Measurements from ENCODE around the gene TMC6. TPM values are rescaled to one million over a fixed set of nuclear protein-coding genes. Genes with fewer than 3 reads are reported as not detected.

TMC6 gene
- total and polyA plus RNA-seq, 2 of the 13 experiments (the other 11 are each of a cell fraction or from before 2014, with no cell fraction given) = 48.4 to 99.1 TPM

DNA sequence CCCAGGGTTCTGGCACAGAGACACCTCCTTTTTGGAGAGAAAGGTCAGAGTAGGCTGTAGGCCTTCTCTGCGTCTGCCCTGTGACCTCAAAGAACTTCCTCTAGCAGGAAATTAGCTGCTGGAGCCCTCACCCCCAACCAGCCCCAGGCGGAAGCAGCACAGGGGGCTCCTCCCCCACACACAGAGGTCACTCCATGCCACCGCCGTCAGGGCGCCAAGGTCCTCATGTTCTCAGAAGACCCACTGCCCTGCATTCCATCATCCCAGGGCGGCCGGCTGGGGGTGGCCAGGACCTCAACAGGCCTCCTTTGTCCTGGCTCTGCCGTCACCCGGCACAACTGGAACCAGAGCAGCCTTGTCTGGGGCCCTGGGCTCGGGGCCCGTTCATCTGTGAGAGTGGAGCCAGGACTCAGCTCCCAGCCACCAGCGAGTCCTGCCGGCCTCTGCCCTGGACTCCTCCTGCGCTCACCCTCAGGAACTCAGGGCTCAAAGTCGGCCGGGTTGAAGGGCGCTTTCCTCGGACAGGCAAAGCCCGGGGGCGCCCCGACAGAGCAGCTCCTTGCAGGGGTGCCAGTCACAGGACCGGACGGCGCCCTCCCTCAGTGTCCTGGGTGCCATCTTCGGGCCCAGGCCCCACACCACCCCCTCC, 1.2 kb downstream of the TMC6 start (continued):
- TF ChIP-seq ZMYM3 (CRISPR knock-in tag; IDR thresholded peaks at IDR 0.05) (peak; percentile 30; the same call in 1 of the 2 replicates), IKZF4 (CRISPR knock-in tag; IDR thresholded peaks at IDR 0.05; ENCODE audit: borderline replicate concordance, low read depth, not compliant biosample characterization) (no peak), TCF7L2 (IDR thresholded peaks at IDR 0.05; ENCODE audit: low read depth, low read length) (no peak), HIVEP1 (CRISPR knock-in tag; IDR thresholded peaks at IDR 0.05) (no peak), ZNF619 (CRISPR knock-in tag; IDR thresholded peaks at IDR 0.05) (no peak; the same call in 1 of the 2 replicates), ZMYM4 (CRISPR knock-in tag; IDR thresholded peaks at IDR 0.05) (0 out of 2 replicates have a peak, but pooled peaks have one; percentile 12), SP4 (CRISPR knock-in tag; IDR thresholded peaks at IDR 0.05) (peak; percentile 52; the same call in 1 of the 2 replicates), RNF2 (conservative IDR thresholded peaks at IDR 0.05; ENCODE audit: low read depth) (no peak), ZSCAN29 (CRISPR knock-in tag; conservative IDR thresholded peaks at IDR 0.05) (peak; percentile 38; the same call in 1 of the 2 replicates), ZNF660 (CRISPR knock-in tag; IDR thresholded peaks at IDR 0.05; ENCODE audit: borderline replicate concordance, low read depth) (no peak), ZNF83 (CRISPR knock-in tag; IDR thresholded peaks at IDR 0.05; ENCODE audit: borderline replicate concordance) (no peak), SP140L (CRISPR knock-in tag; IDR thresholded peaks at IDR 0.05; ENCODE audit: borderline replicate concordance) (no peak), CBX1 (IDR thresholded peaks at IDR 0.05; ENCODE audit: low read depth) (peak; percentile 82), ZNF12 (CRISPR knock-in tag; IDR thresholded peaks at IDR 0.05) (peak; percentile 41; the same call in 1 of the 2 replicates), SP2 (CRISPR knock-in tag; IDR thresholded peaks at IDR 0.05) (no peak), ZNF564 (CRISPR knock-in tag; IDR thresholded peaks at IDR 0.05) (no peak), SMARCE1 (IDR thresholded peaks at IDR 0.05; ENCODE audit: borderline replicate concordance) (no peak)
- TF ChIP-seq, protein P1, sequence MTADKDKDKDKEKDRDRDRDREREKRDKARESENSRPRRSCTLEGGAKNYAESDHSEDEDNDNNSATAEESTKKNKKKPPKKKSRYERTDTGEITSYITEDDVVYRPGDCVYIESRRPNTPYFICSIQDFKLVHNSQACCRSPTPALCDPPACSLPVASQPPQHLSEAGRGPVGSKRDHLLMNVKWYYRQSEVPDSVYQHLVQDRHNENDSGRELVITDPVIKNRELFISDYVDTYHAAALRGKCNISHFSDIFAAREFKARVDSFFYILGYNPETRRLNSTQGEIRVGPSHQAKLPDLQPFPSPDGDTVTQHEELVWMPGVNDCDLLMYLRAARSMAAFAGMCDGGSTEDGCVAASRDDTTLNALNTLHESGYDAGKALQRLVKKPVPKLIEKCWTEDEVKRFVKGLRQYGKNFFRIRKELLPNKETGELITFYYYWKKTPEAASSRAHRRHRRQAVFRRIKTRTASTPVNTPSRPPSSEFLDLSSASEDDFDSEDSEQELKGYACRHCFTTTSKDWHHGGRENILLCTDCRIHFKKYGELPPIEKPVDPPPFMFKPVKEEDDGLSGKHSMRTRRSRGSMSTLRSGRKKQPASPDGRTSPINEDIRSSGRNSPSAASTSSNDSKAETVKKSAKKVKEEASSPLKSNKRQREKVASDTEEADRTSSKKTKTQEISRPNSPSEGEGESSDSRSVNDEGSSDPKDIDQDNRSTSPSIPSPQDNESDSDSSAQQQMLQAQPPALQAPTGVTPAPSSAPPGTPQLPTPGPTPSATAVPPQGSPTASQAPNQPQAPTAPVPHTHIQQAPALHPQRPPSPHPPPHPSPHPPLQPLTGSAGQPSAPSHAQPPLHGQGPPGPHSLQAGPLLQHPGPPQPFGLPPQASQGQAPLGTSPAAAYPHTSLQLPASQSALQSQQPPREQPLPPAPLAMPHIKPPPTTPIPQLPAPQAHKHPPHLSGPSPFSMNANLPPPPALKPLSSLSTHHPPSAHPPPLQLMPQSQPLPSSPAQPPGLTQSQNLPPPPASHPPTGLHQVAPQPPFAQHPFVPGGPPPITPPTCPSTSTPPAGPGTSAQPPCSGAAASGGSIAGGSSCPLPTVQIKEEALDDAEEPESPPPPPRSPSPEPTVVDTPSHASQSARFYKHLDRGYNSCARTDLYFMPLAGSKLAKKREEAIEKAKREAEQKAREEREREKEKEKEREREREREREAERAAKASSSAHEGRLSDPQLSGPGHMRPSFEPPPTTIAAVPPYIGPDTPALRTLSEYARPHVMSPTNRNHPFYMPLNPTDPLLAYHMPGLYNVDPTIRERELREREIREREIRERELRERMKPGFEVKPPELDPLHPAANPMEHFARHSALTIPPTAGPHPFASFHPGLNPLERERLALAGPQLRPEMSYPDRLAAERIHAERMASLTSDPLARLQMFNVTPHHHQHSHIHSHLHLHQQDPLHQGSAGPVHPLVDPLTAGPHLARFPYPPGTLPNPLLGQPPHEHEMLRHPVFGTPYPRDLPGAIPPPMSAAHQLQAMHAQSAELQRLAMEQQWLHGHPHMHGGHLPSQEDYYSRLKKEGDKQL (CRISPR knock-in tag; IDR thresholded peaks at IDR 0.05; ENCODE audit: low read depth) = no peak; the same call in 1 of the 2 replicates
- TF ChIP-seq, protein P2, sequence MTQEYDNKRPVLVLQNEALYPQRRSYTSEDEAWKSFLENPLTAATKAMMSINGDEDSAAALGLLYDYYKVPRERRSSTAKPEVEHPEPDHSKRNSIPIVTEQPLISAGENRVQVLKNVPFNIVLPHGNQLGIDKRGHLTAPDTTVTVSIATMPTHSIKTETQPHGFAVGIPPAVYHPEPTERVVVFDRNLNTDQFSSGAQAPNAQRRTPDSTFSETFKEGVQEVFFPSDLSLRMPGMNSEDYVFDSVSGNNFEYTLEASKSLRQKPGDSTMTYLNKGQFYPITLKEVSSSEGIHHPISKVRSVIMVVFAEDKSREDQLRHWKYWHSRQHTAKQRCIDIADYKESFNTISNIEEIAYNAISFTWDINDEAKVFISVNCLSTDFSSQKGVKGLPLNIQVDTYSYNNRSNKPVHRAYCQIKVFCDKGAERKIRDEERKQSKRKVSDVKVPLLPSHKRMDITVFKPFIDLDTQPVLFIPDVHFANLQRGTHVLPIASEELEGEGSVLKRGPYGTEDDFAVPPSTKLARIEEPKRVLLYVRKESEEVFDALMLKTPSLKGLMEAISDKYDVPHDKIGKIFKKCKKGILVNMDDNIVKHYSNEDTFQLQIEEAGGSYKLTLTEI (CRISPR knock-in tag; conservative IDR thresholded peaks at IDR 0.05) = no peak
- TF ChIP-seq, protein P3, sequence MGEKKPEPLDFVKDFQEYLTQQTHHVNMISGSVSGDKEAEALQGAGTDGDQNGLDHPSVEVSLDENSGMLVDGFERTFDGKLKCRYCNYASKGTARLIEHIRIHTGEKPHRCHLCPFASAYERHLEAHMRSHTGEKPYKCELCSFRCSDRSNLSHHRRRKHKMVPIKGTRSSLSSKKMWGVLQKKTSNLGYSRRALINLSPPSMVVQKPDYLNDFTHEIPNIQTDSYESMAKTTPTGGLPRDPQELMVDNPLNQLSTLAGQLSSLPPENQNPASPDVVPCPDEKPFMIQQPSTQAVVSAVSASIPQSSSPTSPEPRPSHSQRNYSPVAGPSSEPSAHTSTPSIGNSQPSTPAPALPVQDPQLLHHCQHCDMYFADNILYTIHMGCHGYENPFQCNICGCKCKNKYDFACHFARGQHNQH (CRISPR knock-in tag; IDR thresholded peaks at IDR 0.05) = peak; percentile 62
- TF ChIP-seq, protein P4, sequence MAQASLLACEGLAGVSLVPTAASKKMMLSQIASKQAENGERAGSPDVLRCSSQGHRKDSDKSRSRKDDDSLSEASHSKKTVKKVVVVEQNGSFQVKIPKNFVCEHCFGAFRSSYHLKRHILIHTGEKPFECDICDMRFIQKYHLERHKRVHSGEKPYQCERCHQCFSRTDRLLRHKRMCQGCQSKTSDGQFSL (CRISPR knock-in tag; IDR thresholded peaks at IDR 0.05) = peak; percentile 89
- TF ChIP-seq, protein P5, sequence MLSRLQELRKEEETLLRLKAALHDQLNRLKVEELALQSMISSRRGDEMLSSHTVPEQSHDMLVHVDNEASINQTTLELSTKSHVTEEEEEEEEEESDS (CRISPR knock-in tag; IDR thresholded peaks at IDR 0.05; ENCODE audit: borderline replicate concordance) = peak; percentile 85; the same call in 1 of the 2 replicates

Measured in HepG2 (cell line).